ENCODE results near the gene TLR8. TPM values are rescaled to one million over a fixed set of nuclear protein-coding genes. Genes with fewer than 3 reads are reported as not detected.
"Not testable (repeated sequence)": the region's sequence is repeated elsewhere in the genome, so short reads cannot be mapped to it uniquely, and the experiment has no call there.

The TLR8 gene
- total RNA-seq, 4 donors from 2014 or later, result 0.37 to 1.3 (median 0.82) TPM; not detected in 1

DNA sequence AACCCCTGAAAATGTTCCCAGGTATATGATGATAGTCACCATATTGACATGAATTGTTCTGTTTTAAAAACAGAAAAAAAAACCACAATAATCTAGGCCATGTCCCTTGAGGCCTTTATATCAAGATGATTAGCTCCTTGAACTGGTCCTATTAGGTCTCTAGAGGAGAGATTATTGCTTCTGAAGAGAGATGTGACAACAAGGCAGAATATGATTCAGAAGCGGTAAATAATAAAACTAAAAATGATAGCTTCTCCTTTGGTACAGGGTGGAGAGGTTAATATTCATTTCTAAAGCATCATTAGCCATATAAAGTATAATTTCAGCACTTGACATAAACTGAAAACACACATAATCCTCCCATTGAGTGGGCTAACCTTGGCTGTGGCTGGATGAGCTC lies 25.8 kb downstream of the TLR8 start:
- Histone ChIP-seq H3K9me3 (no peaks in the 10 kb centered on the region), H3K4me3 (no peak overlapping the region), H3K4me1 (no peaks in the 10 kb centered on the region), H3K36me3 (no peaks in the 10 kb centered on the region), H3K27me3 (no peaks in the 10 kb centered on the region), H3K27ac (no peak overlapping the region)
- TF ChIP-seq POLR2AphosphoS5 (IDR thresholded peaks at IDR 0.05) (no peak), EP300 (IDR thresholded peaks at IDR 0.05; ENCODE audit: low read depth) (no peak), POLR2A (IDR thresholded peaks at IDR 0.05) (no peak)
- TF ChIP-seq, protein P1, sequence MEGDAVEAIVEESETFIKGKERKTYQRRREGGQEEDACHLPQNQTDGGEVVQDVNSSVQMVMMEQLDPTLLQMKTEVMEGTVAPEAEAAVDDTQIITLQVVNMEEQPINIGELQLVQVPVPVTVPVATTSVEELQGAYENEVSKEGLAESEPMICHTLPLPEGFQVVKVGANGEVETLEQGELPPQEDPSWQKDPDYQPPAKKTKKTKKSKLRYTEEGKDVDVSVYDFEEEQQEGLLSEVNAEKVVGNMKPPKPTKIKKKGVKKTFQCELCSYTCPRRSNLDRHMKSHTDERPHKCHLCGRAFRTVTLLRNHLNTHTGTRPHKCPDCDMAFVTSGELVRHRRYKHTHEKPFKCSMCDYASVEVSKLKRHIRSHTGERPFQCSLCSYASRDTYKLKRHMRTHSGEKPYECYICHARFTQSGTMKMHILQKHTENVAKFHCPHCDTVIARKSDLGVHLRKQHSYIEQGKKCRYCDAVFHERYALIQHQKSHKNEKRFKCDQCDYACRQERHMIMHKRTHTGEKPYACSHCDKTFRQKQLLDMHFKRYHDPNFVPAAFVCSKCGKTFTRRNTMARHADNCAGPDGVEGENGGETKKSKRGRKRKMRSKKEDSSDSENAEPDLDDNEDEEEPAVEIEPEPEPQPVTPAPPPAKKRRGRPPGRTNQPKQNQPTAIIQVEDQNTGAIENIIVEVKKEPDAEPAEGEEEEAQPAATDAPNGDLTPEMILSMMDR (IDR thresholded peaks at IDR 0.05), result no peak
- intact Hi-C loops (cut with DNase I; ENCODE audit: low total_unique reads) (no loop called here), in situ Hi-C loops (cut with MboI; ENCODE audit: low pct_ligation_motif_present in 1 of 4, low pct_unique_long_range_greater_than_20kb in 1 of 4, low sequenced_read_pairs in 3 of 4) (no loop called here)
- WGBS, 2 donors (ENCODE audit: low coverage in 1 of 2), result 60 to 86% methylated on average over 1 of the region's 1 CpG
- DNase-seq, result no peak

DNA sequence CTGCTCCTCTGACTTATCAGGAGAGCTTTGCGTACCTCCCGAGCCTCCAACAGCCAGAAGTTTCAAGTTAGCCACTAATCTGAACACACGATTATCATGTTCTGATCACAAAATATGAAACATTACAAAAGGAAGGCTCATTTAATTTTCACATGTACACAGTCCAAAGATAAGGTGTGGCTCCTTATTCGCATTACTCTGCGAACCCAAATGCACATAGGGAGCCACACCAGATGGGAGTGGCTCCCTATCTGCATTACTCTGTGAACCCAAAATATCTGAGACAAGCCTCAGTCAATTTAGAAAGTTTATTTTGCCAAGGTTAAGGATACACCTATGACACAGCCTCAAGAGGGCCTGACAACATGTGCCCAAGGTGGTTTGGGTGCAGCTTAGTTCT lies 28.4 kb downstream of the TLR8 start:
- Histone ChIP-seq H3K27me3 (no peaks in the 10 kb centered on the region), H3K4me1 (no peaks in the 10 kb centered on the region), H3K36me3 (no peaks in the 10 kb centered on the region), H3K27ac (no peak overlapping the region), H3K4me3 (no peak overlapping the region), H3K9me3 (no peaks in the 10 kb centered on the region)
- WGBS, 2 donors (ENCODE audit: low coverage in 1 of 2), result 87% methylated on average over 5 of the region's 5 CpGs; no CpG with 5 or more reads in 1 of the 2 donors
- intact Hi-C loops (cut with DNase I; ENCODE audit: low total_unique reads), result no loop called here
- in situ Hi-C loops (cut with MboI; ENCODE audit: low pct_ligation_motif_present in 1 of 4, low pct_unique_long_range_greater_than_20kb in 1 of 4, low sequenced_read_pairs in 3 of 4), result no loop called here
- DNase-seq, result no peak
- TF ChIP-seq EP300 (IDR thresholded peaks at IDR 0.05; ENCODE audit: low read depth) (no peak), POLR2AphosphoS5 (IDR thresholded peaks at IDR 0.05) (no peak), POLR2A (IDR thresholded peaks at IDR 0.05) (no peak)
- TF ChIP-seq, protein P1 (IDR thresholded peaks at IDR 0.05), result no peak

DNA sequence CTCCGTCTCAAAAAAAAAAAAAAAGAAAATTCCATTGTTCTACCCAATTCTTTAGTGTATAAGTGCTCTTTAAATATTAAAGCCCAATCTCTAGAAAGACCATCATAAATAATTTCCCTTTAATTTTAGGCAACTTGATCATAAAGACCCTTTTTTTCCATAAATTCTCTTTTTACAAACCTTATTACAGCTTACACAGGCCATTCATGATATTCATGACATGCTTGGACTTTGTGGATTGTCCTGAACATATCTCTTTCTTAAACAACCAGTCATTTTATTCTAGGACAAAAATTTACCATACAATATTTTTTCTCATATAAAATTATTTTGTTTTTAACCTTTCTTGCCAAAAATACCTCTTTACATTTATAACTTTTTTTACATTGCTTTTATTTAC lies 30.5 kb downstream of the TLR8 start:
- TF ChIP-seq EP300 (IDR thresholded peaks at IDR 0.05; ENCODE audit: low read depth) (no peak), POLR2AphosphoS5 (IDR thresholded peaks at IDR 0.05) (no peak), POLR2A (IDR thresholded peaks at IDR 0.05) (no peak)
- H3K27me3 ChIP-seq, result no peaks in the 10 kb centered on the region
- no peaks in the 10 kb centered on the region for H3K36me3 ChIP-seq
- no peak overlapping the region for H3K4me3 ChIP-seq
- DNase-seq, result no peak
- H3K4me1 ChIP-seq, result no peaks in the 10 kb centered on the region
- intact Hi-C loops (cut with DNase I; ENCODE audit: low total_unique reads), result no loop called here
- in situ Hi-C loops (cut with MboI; ENCODE audit: low pct_ligation_motif_present in 1 of 4, low pct_unique_long_range_greater_than_20kb in 1 of 4, low sequenced_read_pairs in 3 of 4), result no loop called here
- H3K9me3 ChIP-seq, result no peaks in the 10 kb centered on the region
- H3K27ac ChIP-seq, result no peak overlapping the region
- WGBS, 2 donors (ENCODE audit: low coverage in 1 of 2), result 87 to 100% methylated on average over 1 of the region's 1 CpG

DNA sequence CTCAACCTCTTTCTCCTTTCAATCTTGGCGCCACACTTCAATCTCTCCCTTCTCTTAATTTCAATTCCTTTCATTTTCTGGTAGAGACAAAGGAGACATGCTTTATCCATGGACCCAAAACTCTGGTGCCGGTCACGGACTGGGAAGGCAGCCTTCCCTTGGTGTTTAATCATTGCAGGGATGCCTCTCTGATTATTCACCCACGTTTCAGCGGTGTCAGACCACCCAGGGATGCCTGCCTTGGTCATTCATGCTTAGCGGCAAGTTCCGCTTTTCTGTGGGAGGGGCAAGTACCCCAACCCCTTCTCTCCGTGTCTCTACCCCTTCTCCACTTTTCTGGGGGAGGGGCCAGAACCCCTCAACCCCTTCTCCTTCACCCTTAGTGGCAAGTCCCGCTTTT lies 34.1 kb downstream of the TLR8 start:
- H3K4me3 ChIP-seq; in situ Hi-C loops (cut with MboI; ENCODE audit: low pct_ligation_motif_present in 1 of 4, low pct_unique_long_range_greater_than_20kb in 1 of 4, low sequenced_read_pairs in 3 of 4); H3K27me3 ChIP-seq; H3K4me1 ChIP-seq; DNase-seq; intact Hi-C loops (cut with DNase I; ENCODE audit: low total_unique reads); H3K9me3 ChIP-seq; H3K27ac ChIP-seq; H3K36me3 ChIP-seq: not testable (repeated sequence)
- 83% methylated on average over 9 of the region's 9 CpGs; no CpG with 5 or more reads in 1 of the 2 donors for WGBS, 2 donors (ENCODE audit: low coverage in 1 of 2)

DNA sequence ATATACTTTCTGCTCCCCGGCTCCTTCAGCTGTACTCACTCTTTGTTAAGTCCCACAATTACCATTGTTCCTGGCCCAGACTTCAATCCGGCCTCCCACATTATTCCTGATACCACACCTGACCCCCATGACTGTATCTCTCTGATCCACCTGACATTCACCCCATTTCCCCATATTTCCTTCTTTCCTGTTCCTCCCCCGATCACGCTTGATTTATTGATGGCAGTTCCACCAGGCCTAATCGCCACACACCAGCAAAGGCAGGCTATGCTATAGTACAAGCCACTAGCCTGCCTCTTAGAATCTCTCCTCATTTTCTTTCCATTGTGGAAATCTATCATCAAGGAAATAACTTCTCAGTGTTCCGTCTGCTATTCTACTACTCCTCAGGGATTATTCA lies 37.2 kb downstream of the TLR8 start:
- DNase-seq; H3K4me3 ChIP-seq; H3K9me3 ChIP-seq; H3K27ac ChIP-seq; intact Hi-C loops (cut with DNase I; ENCODE audit: low total_unique reads); H3K36me3 ChIP-seq; H3K27me3 ChIP-seq; in situ Hi-C loops (cut with MboI; ENCODE audit: low pct_ligation_motif_present in 1 of 4, low pct_unique_long_range_greater_than_20kb in 1 of 4, low sequenced_read_pairs in 3 of 4): not testable (repeated sequence)
- peaks cover 0 to 12% (median 9%) of the 10 kb centered on the region in 4 donors for H3K4me1 ChIP-seq
- WGBS, 2 donors (ENCODE audit: low coverage in 1 of 2), result 85% methylated on average over 5 of the region's 6 CpGs; no CpG with 5 or more reads in 1 of the 2 donors

DNA sequence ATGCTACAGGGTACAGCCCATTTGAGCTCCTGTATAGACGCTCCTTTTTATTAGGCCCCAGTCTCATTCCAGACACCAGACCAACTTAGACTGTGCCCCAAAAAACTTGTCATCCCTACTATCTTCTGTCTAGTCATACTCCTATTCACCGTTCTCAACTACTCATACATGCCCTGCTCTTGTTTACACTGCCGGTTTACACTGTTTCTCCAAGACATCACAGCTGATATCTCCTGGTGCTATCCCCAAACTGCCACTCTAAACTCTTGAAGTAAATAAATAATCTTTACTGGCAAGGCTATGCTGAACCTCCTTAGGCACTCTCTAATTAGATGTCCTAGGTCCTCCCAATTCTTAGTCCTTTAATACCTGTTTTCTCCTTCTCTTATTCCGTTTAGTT lies 38.0 kb downstream of the TLR8 start:
- H3K27me3 ChIP-seq; intact Hi-C loops (cut with DNase I; ENCODE audit: low total_unique reads): not testable (repeated sequence)
- 76 to 100% methylated on average over 1 to 4 of the region's 4 CpGs for WGBS, 2 donors (ENCODE audit: low coverage in 1 of 2)

More for the DNA sequence above, 38.0 kb downstream of the TLR8 start:
- DNase-seq; H3K9me3 ChIP-seq; H3K4me3 ChIP-seq; H3K36me3 ChIP-seq; H3K27ac ChIP-seq; in situ Hi-C loops (cut with MboI; ENCODE audit: low pct_ligation_motif_present in 1 of 4, low pct_unique_long_range_greater_than_20kb in 1 of 4, low sequenced_read_pairs in 3 of 4): not testable (repeated sequence)
- H3K4me1 ChIP-seq, result peaks cover 0 to 14% (median 10%) of the 10 kb centered on the region in 4 donors
